Activated naive CD4-positive, alpha-beta T cell treated with Interleukin-2 at 50 U/mL for 16 hours (primary cell): ENCODE results near the gene EDN1.
"Not testable (repeated sequence)": the region's sequence is repeated elsewhere in the genome, so short reads cannot be mapped to it uniquely, and the experiment has no call there.

Source experiments
- DNase-seq: peaks from one replicate; pipeline ENCODE4 v3.0.0-alpha.2; 2020

The EDN1 gene

DNA sequence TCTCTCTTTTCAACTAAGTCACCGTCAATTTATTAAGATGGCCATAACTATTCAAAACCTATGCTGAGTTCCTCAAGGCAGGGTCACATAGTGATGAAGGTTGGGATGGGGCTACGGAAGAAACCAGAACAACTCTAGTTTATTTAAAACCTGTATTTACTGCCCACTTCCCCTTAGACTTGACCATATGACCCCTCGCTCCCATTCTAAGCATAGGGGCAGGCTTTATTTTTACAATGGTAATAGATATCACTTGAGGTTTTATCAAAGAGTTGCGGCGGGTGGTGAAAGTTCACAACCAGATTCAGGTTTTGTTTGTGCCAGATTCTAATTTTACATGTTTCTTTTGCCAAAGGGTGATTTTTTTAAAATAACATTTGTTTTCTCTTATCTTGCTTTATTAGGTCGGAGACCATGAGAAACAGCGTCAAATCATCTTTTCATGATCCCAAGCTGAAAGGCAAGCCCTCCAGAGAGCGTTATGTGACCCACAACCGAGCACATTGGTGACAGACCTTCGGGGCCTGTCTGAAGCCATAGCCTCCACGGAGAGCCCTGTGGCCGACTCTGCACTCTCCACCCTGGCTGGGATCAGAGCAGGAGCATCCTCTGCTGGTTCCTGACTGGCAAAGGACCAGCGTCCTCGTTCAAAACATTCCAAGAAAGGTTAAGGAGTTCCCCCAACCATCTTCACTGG is 5.5 kb downstream of the EDN1 start:
- no peak for DNase-seq

DNA sequence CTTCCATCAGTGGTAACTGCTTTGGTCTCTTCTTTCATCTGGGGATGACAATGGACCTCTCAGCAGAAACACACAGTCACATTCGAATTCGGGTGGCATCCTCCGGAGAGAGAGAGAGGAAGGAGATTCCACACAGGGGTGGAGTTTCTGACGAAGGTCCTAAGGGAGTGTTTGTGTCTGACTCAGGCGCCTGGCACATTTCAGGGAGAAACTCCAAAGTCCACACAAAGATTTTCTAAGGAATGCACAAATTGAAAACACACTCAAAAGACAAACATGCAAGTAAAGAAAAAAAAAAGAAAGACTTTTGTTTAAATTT is 6.1 kb downstream of the EDN1 start:
- no peak for DNase-seq

DNA sequence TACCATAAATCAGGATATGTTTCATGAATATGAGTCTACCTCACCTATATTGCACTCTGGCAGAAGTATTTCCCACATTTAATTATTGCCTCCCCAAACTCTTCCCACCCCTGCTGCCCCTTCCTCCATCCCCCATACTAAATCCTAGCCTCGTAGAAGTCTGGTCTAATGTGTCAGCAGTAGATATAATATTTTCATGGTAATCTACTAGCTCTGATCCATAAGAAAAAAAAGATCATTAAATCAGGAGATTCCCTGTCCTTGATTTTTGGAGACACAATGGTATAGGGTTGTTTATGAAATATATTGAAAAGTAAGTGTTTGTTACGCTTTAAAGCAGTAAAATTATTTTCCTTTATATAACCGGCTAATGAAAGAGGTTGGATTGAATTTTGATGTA is 6.4 kb downstream of the EDN1 start:
- no peak for DNase-seq

DNA sequence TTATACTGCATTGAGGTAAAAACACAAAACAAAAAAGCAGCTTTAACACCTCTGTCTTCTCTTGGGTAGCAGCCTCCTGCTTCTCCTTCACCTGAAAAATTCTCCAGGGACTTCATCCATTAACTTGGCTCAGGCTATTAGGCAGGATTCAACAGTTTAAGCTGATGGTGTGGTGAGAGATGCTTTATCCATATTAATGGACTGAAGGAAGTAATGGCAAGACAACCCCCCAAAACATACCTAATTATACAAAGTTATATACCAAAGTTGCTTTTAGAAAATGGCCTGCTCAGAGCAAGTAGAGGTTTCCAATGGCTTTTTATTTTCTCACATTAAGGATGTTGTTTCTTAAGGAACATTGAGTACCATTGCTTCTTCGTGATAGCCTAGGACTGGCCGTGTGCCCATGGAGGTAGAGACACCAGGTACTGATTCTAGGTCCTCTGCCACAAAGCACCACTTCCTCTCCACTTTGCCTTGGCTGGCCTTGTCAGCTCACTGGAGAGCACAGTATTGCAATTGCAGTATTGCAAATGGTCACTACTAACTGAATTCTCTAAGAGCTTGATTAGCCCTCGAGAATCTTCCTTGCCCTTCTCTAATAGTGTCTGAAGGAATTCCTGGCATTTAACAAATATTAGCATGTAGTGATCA is 7.3 kb downstream of the EDN1 start:
- no peak for DNase-seq

DNA sequence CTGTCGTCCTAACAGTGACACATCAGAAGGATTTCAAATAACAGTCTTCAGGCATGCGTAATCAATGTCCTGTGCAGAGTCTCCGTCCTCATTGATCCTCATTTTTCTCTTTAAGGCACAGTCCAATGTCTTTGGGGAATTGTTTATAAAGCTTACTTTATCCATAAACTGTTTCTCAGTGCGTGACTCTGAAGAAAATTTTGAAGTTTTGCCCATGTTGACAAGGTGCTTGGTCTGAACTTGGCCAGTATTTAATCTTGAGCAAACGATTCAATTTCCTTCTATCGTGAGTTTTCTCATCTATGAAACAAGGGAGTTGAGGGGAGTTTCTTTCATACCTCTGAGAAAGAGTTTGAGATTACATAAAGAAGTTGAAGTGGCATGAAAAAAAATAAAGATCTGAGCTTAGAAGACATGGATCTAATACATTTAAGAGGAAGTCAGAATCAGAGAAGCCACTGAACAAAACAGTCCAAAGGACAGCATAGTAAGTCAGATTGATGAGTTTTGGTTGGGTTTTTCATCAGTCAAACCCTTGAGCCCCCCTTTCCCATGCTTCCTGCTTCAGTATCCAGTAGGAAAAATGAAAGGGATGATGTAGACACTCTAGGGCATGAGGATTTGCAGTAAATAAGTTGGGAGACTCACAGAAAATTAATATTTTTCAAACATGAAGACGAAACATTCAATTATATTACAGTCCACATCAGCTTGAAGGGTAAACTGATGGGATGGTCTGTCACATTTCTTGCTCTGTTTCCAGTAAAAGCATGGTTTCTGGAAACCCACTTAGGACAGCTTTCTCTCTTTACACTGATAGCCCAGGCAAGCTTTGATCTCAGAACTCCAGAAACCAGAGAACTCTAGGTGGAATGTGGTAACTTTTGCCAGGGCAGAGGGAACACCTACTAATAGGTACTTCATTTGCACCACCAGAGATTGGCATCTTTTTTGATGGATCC is 8.1 kb downstream of the EDN1 start:
- no peak for DNase-seq

DNA sequence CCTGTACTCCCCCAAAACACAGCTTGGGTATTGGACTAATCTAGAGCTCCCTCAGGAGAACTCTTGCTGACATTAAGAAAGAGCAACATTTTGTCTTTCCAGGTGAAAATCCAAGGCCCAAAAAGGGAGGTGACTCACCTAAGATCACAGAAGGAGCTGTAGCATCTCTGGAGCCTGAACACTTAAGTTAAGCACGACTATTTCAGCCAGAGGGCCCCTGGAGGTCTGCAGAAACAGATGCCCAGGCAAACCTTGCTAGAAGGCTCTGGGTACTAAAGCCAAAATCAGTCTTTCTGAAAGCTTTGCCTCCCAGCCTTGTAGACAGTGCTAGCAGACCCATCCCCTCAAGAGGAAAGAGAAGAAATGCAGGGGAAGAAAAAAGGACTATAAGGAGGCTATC is 8.8 kb downstream of the EDN1 start:
- DNase-seq, result no peak

DNA sequence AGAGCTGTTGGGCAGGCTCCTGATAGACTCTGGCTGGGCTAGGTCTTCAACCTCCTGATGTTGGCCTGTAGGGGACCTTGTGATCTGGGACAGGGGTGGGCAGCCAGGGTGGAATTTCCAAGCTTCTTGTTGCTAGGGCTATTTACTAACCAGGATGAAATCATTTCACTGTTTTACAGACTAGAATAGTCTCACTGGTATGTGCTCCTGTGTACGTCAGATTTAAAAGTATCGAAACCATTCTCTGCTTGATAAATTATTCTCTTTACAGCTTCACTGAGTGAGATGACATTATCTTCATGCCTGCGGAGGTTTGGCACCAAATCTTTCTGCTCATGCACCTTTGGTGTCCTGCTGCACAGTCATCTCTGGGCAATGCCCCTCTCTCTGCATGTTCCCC is 10.9 kb downstream of the EDN1 start:
- no peak for DNase-seq

DNA sequence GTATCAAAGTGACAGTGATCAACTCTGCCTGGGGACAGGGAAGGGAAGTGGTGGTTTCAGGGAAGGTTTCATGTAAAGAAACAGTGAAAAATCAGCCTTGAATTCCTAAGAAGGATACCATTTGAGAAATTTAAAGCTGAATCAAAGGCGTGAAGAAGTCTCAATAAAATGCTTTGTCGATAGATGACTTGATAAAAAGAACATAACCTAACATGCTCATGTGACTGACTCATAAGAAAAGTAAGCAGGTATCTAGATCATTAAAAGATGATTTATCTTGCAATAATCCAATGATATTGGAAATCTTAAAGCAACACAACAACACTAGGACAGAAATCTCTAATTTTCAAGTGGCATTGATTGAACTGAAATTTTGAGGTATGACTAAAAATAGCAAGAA is 14.3 kb downstream of the EDN1 start:
- DNase-seq, result no peak

DNA sequence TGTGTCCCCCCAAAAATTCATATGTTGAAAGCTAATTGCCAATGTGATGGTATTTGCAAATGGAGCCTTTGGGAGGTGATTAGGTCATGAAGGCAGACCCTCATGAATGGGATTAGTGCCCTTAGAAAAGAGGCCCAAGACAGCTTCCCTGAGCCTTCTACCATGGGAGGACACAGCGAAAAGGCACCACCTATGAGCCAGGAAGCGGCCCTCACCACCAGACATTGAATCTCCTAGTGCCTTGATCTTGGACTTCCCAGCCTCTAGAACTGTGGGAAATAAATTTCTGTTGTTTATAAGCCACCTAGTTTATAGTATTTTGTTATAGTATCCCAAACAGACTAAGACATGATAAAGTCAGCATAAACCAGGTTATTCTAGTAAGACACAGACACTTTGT is 18.9 kb downstream of the EDN1 start:
- no peak for DNase-seq

DNA sequence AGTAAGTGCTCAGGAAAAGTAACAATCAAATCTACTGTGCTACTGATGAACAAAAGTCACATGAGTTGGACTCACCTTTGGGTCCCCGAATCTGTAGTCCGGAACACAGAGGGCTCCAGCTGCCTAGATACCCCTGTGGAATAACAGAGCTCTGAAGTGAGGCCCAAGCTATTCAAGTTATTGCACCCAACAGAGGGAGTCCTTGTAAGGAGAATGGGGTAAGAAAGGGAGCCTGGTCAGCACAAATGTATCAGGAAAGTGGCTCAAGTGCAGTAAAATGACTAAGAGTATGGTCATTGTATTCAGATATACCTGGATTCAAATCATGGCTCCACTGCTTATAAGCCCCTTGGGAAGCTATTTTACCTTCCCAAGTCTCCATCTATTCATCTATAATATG is 20.9 kb downstream of the EDN1 start:
- no peak for DNase-seq

DNA sequence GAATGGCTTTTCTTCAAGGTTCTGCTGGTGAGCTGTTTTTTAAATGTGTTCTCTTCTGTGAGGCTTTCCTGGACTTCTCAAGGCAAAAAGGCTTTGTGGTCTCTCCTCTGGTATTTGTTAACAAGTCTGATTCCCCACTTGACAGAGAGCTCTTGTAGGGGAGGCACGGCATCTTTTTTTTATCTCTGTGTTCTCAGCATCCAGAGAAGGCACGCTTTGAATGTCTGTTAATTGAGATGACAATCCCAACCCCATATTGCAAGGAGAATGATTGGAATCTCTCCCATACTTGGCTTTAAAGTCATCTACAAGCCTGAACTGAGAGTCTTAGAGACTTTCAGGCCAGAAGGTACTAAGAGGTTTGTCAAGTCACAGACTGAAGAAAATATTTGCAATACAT is 22.6 kb downstream of the EDN1 start:
- no peak for DNase-seq

DNA sequence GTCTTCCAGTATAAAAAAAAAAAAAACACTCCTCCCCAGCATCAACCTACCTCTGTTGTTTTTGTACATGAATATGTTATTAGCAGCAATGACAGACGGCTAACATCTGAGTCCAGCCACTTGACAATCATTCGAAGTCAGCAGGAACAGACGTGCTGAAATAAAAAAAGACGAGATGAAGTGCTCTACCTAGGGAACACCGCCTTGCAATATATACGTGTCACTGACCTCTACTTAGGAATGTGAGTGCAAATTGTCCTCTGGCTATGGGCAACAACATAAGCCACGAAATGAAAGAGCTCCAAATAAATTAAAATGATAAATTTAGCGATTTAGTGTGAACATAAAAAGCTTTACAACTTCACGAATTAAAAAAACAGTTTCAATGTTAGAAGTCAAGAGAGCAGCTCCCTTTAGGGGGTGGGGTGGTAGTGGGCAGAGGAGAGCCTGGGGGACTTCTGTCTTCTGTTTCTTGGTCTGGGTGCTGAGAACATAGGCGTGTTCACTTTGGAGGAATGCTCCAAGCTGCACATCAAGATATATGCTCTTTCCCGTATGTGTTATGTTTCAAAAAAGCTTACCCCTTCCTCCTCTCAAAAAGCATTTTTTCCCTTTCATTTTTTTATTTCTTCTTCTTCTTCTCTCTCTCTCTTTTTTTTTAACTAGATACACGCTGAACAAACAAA is 23.3 kb downstream of the EDN1 start:
- DNase-seq, result no peak

DNA sequence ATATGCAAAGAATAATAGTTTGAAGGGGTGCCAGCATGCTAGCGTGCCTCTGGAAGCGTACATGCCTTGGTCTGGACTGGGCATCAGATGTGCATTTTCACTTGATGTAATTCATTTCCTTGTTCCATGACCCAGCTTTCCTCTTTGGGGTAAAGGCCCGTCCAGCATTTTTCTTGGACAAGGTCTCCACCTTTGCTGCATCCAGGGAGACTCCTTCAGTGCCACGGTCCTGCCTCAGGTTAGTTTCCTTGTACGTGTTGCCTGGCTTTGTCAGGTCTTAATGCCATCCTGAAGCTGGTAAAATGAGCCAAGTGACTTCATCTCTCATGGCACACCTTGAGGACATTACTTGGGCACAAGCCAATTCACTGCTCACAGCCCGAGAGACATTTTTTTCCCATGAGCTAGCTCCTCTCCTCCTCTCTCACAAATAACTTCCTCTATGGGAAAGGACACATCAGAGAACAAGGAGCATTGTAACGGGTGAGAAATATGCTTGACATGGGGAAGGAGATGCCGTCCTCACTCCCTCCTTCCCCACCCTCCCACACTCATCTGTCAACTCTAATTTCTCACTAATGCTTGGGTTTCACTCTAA is 23.9 kb downstream of the EDN1 start:
- DNase-seq, result no peak

DNA sequence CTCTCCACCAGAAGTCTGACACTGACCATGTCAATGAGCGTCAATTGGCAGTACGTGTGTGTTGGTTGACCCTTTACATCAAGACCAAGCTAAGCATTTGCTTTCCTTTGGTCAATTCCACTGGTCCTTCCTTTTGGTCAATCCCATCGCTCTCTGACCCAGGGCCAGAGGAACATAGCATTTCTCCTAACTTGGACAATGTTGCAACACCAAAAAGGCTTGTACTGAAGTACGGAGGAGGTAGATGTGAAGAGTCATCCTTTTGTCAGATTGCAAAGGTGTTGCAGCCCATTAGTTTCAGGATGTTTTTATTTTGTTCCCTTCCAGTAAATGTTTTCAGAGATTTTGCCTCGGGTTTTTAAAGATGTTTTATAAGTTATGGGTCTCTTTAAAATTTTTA is 24.6 kb downstream of the EDN1 start:
- no peak for DNase-seq

DNA sequence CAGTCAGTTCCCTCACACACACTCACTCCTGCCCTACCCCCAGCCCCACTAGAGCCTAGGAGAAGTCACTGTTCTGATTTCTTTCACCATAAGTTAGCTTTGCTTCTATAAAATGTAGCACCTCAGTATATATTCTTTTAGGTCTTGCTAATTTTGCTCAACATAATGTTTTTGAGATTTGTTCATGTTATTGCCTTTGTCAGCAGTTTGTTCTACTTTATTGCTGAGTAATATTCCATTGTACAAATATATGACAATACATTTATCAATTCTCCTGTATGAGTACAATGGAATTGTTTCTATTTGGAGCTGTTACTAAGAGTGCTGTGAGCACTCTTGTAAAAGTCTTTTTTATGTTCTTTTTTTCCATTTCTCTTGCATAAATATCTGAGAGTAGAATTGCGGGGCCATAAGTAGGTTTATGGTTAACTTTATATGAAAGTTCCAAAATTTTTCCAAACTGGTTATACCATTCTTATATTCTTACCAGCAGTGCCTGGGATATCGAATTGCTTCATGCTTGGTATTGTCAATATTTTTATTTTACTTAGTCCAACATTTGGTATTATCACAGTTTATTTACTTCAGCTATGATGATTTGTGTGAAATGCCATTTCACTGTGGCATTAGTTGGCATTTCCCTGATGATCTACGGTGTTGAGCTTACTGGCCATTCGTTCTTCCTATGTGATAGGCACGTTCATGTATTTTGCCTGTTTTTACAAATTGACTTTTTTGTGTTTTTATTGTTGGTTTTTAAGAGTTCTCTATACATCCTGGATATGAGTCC is 25.3 kb downstream of the EDN1 start:
- no peak for DNase-seq

DNA sequence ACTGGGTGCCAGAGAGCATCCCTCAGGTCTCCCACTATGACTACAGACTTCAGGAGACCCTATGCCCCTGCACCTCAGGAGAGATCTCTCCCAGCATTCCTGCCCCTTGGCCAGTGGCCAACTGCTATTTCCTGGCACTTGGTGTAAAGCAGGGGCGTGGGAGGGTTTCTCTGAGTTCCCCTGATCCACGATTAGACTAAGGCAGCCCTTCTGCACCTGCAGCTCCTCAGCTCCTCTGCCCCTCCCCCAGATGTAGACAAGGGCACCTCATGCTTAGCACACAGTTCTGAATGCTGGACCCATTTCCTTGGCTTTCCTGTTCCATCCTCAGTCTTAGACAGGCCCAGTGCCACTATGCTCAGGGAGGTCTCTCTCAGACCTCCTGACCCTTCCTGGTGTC is 28.6 kb downstream of the EDN1 start:
- DNase-seq, result no peak

DNA sequence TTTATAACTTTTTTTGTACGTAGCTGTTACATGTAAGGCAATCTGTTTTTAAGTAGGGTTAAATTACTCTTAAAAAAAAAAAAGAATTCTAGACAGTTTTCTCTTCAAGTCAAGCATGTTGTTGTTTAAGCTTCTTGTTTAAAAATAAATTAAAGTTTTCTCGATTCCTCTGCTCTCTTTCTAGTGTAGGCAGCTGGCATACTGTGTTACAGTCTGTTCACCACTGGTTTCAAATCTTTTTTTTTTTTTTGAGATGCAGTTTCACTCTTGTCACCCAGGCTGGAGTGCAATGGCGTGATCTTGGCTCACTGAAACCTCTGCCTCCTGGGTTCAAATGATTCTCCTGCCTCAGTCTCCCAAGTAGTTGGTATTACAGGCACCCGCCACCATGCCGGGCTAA is 29.9 kb downstream of the EDN1 start:
- DNase-seq, result not testable (repeated sequence)

DNA sequence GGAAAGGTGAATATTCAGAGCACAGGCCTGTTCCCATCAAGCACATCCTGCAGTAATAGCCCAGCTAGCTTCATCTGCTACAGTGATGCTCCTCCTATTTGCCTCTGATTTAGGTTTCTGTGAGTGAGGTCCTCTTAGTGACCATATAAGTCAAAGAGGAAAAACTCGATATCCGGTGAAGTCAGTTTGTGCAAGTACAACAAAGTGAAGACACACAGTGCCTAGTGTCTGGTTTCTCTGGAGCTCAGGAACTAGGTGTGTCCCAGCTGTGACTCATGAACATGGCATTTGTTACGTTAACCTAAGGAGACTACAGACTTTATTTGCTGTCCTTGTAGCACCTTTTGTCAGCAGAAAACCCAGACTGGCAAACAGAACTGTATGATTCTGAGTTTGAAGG is 33.9 kb downstream of the EDN1 start:
- DNase-seq, result no peak

DNA sequence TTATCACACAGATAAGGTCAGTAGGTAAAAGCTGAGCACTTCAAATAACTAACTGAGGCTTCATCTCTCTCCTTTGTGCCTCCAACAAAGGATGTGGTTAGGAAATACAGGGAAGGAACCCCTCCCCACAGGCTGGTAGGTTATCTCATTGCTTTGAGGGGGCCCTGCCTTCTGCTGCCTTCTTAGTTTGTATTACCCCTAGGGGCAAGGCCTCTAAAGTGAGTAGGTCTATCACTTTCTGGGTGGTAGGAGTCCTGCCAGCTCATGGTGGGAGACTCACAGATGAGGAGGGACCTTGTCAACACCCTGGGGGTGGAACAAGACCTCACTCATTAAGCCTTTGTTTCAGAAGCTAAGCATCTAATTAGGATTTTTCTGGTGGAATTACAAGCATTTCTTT is 34.6 kb downstream of the EDN1 start:
- no peak for DNase-seq

DNA sequence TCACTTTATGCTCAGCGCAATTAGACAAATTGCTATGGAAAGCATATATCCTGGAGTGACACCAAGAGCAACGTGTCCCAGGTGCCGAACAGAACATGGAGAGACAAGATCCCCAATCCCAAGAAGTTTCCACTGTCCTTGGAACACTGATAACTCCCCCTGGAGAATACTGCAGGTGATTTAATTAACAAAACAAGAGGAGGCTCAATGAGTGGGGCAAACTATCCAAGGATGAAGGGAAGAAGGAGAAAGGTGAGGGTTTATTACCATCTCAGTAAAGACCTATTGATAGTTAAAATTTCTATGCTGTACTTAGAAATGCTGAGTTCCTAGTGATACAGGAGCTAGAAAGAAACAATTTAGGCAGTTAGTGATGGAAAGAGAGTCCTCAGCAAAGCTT is 35.7 kb downstream of the EDN1 start:
- DNase-seq, result no peak

DNA sequence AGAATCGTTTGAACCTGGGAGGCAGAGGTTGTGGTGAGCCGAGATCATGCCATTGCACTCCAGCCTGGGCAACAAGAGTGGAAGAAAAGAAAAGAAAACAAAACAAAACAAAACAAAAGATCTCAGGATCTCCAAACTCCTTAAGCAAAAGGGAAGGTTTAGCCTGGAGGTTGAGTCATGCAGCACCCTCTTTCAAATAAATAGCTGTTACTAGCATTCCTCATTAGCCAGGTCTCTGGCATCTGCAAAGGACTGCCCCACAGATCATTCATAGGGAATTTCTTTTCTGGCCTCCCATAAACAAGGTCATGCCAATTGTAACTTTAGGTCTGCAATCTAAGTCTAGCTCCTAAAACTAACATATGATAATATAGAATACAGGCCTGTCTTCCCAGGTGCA is 37.2 kb downstream of the EDN1 start:
- DNase-seq, result no peak

DNA sequence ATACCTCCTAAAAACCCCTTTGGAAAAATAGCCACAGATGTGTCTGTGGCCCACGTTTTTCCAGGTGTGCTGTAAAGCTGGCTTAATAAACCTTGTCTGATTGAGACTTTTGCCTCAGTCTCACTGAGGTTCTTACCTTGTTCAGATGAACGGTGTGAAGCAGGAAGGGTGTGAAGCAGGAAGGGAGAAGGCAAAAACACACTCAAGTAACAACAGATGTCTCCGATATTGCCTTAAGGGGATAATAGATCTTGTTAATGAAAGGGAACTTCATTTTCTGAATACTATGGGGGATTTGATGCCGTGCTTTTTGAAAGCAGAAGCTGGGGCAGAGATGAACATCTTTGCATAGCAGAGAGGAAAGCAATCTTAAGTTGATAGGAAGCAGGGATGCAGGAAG is 37.8 kb downstream of the EDN1 start:
- DNase-seq, result no peak
